GM12865 (cell line): ENCODE data around the gene NOX5.

Experiments used
- DNase-seq: peaks from one replicate; pipeline ENCODE4 v3.0.0; 2010; ENCODE audit warnings: low read depth
- H3K4me3 ChIP-seq: 2 replicates; pipeline ENCODE4 v1.5.1; 2011; ENCODE audit warnings: mild to moderate bottlenecking, low read depth, low read length, control low read depth
- TF ChIP-seq, protein P1 (sequence below): IDR thresholded peaks from 2 replicates; pipeline ENCODE4 v1.5.1; 2011; ENCODE audit warnings: low read length, control low read depth, low read depth, inconsistent platforms; ENCODE audit not compliant: insufficient read depth; ENCODE audit errors: missing control alignments

The NOX5 gene

DNA sequence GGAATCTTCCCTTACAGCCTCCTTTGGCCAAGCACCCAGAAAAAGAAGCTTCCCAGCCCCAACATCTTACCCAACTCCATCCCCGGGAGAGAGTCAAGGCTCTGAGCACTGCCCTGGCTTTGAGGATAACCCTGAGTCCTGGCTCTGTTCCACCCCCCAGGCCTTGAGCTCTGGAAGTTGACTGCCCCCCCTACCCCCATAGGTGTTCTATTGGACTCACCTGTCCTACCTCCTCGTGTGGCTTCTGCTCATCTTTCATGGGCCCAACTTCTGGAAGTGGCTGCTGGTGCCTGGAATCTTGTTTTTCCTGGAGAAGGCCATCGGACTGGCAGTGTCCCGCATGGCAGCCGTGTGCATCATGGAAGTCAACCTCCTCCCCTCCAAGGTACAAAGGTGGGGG is 22.3 kb downstream of the NOX5 start:
- no peak for DNase-seq
- TF ChIP-seq, protein P1, sequence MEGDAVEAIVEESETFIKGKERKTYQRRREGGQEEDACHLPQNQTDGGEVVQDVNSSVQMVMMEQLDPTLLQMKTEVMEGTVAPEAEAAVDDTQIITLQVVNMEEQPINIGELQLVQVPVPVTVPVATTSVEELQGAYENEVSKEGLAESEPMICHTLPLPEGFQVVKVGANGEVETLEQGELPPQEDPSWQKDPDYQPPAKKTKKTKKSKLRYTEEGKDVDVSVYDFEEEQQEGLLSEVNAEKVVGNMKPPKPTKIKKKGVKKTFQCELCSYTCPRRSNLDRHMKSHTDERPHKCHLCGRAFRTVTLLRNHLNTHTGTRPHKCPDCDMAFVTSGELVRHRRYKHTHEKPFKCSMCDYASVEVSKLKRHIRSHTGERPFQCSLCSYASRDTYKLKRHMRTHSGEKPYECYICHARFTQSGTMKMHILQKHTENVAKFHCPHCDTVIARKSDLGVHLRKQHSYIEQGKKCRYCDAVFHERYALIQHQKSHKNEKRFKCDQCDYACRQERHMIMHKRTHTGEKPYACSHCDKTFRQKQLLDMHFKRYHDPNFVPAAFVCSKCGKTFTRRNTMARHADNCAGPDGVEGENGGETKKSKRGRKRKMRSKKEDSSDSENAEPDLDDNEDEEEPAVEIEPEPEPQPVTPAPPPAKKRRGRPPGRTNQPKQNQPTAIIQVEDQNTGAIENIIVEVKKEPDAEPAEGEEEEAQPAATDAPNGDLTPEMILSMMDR: no peak
- H3K4me3 ChIP-seq: no peak overlapping the region

DNA sequence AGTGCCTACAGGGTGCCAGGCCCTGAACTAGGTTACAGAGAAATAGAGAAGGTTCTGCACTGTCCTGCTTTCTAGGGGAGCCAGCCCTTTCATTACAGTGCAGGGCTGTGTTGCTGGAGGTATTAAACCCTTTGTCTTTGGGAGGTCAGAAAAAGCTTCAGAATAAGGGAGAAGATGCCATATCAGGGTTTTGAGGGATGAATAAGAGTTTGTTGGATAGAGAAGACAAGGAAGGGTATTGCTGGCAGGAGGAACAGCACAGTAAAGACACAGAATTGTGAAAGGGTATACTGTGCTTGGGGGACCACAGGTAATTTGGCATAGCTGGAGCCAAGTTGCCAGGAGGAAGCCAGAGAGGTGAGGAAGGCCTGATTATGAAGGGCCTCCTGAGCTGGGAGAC is 23.0 kb downstream of the NOX5 start:
- DNase-seq: no peak
- TF ChIP-seq, protein P1: no peak
- H3K4me3 ChIP-seq: no peak overlapping the region

DNA sequence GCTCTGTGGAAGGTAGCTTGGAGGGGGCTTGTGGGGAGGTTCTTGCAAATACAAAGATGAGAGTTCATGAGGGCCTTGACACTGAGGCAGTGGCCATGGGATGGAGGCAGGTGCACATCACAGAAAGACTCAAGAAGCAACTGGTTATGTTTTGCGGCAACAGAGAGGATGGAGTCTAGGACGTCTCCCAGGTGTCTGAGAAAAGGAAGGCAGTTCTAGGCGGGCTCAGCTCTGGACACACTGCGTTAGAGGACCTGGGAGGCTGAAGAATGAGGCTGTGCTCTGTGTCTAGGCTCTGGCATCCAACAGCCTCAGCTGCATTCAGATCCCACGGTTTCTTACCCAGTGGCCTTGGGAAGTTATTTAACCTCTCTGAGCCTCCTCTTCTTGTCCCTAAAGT is 23.5 kb downstream of the NOX5 start:
- TF ChIP-seq, protein P1: no peak
- no peak for DNase-seq
- no peak overlapping the region for H3K4me3 ChIP-seq

DNA sequence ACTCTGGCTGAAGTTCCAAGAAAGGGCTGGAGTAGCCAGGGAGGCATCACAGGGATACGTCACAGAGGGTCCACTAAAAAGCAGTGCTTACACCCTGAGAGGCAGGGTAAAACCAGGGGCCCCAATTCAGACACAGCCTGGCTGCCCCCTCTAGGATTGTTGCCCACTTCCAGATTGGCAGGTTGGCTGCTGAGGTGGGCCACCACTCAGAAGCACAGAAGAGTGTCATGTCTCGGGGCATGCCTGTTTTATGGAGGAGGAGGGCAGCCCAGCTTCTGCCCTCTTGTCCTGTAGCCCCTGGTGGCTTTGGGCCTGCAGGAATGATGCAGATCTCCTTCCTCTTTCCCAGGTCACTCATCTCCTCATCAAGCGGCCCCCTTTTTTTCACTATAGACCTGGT is 24.0 kb downstream of the NOX5 start:
- TF ChIP-seq, protein P1: no peak
- H3K4me3 ChIP-seq: no peak overlapping the region
- no peak for DNase-seq

DNA sequence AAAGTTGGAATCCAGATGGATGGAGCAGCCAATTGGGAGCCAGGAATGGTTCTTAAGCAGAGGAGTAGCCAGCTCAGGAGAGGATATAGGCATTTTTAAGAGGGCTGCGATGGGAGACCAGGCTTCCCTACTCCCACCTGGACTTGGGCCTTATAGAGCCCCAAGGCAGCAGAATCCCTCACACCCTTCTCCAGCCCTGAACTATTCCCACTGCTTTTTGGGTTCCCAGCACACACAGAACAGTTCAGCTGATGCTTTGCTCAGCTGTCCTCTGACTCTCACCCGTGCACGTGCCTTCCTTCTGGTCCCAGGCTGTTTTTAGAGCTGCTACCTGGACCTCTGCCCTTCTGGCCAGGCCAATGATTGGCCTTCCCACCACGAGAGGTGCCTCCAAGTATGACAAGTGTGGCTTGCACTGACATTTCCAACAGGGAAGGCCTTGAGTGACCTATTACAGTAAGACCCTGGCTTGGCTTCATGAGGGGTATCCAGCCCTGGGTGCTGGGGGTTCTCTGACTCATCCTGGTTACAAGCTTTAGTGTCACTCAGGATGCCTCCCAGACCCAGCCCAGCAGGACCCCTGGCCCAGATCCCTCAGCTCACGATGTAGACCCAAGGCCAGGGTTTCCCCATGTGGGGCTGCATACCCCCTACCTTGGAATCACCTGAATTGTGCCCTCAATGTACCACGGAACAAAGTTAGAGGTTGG is 25.2 kb downstream of the NOX5 start:
- TF ChIP-seq, protein P1: no peak
- no peak for DNase-seq
- H3K4me3 ChIP-seq: no peak overlapping the region

DNA sequence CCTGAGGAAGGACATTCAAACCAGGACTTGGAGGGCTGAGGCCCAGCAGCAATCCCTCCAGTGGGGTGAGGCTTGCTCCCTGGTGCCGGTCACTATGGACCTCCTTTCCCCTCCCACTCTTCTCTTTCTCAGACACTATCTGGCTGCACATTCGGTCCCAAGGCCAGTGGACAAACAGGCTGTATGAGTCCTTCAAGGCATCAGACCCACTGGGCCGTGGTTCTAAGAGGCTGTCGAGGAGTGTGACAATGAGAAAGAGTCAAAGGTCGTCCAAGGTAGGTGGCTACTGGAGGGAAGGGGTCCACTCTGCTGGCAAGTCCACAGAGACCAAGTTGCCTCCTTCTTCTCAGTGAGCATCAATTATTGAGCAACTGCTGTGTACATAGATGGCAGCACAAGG is 28.0 kb downstream of the NOX5 start:
- TF ChIP-seq, protein P1: no peak
- DNase-seq: no peak
- H3K4me3 ChIP-seq: no peak overlapping the region

DNA sequence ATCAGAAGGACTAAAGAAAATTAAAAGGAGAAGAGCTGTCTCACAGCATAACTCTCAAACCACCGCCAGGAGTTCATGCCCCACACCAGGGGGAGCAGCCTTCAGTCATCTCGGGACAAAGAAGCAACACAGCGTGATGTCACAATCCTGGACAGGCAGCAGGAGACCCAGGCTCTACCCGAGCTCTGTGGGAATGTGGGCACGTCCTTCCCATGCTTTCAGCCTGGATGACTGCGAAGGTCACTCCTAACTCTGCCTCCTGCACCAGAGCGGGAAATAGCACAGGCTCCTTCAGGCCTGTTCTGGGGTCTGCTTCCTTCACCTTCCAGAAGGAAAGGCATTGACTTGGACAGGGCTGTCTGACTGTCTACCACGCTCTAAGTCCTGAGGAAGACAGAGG is 31.3 kb downstream of the NOX5 start:
- TF ChIP-seq, protein P1: no peak
- H3K4me3 ChIP-seq: no peak overlapping the region
- no peak for DNase-seq
